ENCODE measurements around the gene GRB2. TPM values are rescaled to one million over a fixed set of nuclear protein-coding genes. Genes with fewer than 3 reads are reported as not detected.

GRB2 gene
- total and polyA plus RNA-seq, 2 experiments from 2014 or later = 89.0 to 112 TPM

DNA sequence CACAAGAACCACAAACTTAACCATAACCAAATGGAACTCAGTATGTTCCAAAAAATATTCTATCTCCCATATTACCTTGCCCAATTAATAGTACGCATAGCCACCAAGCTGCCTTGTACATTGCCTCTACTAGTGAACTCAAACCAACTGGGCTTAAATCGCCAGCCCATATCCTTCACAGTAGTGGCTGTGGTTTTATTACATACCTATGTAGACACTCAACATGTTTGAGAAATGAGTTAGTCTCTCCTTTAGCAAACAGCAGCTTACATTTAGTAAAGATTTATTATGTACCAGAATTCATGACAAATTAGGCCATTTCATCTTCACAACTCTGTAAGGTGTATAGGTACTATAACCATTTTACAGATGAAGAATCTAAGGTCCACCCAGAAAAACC, 41.4 kb downstream of the GRB2 start:
- no peak overlapping the region for H3K27ac Mint-ChIP-seq
- H4K20me1 ChIP-seq (replicated peaks; ENCODE audit: insufficient read depth) = peaks cover 64% of the 10 kb centered on the region
- no peak for DNase-seq (ENCODE audit: low spot score)
- no peak overlapping the region for H2AFZ ChIP-seq
- H3K36me3 Mint-ChIP-seq (ENCODE audit: low read depth) = no peaks in the 10 kb centered on the region
- no peak for ATAC-seq
- peaks cover 100% of the 10 kb centered on the region for H3K79me2 ChIP-seq (replicated peaks; ENCODE audit: insufficient read depth)
- peaks cover 21% of the 10 kb centered on the region for H3K4me1 Mint-ChIP-seq
- H3K4me2 ChIP-seq = no peak overlapping the region
- no peaks in the 10 kb centered on the region for H3K36me3 ChIP-seq (ENCODE audit: insufficient read depth)
- peaks cover 25% of the 10 kb centered on the region for H3K4me1 ChIP-seq (ENCODE audit: insufficient read depth)
- no peaks in the 10 kb centered on the region for H3K27me3 ChIP-seq (ENCODE audit: insufficient read depth)
- H3K4me3 ChIP-seq = no peak overlapping the region
- no peak overlapping the region for H3K27ac ChIP-seq (ENCODE audit: low read depth)
- no peaks in the 10 kb centered on the region for H3K9me3 Mint-ChIP-seq
- H3K27me3 Mint-ChIP-seq (ENCODE audit: insufficient read depth, low read depth, poor library complexity) = no peaks in the 10 kb centered on the region
- no peak for TF ChIP-seq POLR2AphosphoS5 (IDR thresholded peaks at IDR 0.05; ENCODE audit: low read depth)
- no peak for TF ChIP-seq EZH2phosphoT487 (IDR thresholded peaks at IDR 0.05; ENCODE audit: unreplicated experiment)
- TF ChIP-seq CREB1 (CRISPR knock-in tag; IDR thresholded peaks at IDR 0.05; ENCODE audit: low read depth) = no peak
- 0 out of 2 replicates have a peak, but pooled peaks cover 3% of the 10 kb centered on the region for H3F3A ChIP-seq (replicated peaks; ENCODE audit: low read depth)
- no peaks in the 10 kb centered on the region for H3K9me2 ChIP-seq (ENCODE audit: insufficient read depth)
- H3K4me3 Mint-ChIP-seq = no peak overlapping the region

- H2AFZ ChIP-seq = no peak overlapping the region
- H3K4me2 ChIP-seq = no peak overlapping the region
- peaks cover 97% of the 10 kb centered on the region for H3K79me2 ChIP-seq (replicated peaks; ENCODE audit: insufficient read depth)
- H3K36me3 ChIP-seq (ENCODE audit: insufficient read depth) = no peaks in the 10 kb centered on the region
- Mint-ChIP-seq H3K27me3 (ENCODE audit: insufficient read depth, low read depth, poor library complexity) (no peaks in the 10 kb centered on the region), H3K36me3 (ENCODE audit: low read depth) (no peaks in the 10 kb centered on the region; the same call in 2 of the 3 replicates), H3K4me1 (peaks cover 17% of the 10 kb centered on the region), H3K9me3 (no peaks in the 10 kb centered on the region), H3K27ac (no peak overlapping the region), H3K4me3 (no peak overlapping the region)
- H4K20me1 ChIP-seq (replicated peaks; ENCODE audit: insufficient read depth) = peaks cover 59% of the 10 kb centered on the region
- no peak overlapping the region for H3K4me3 ChIP-seq
- peaks cover 19% of the 10 kb centered on the region for H3K4me1 ChIP-seq (ENCODE audit: insufficient read depth)
- H3F3A ChIP-seq (replicated peaks; ENCODE audit: low read depth) = 0 out of 2 replicates have a peak, but pooled peaks cover 3% of the 10 kb centered on the region
- H3K27me3 ChIP-seq (ENCODE audit: insufficient read depth) = no peaks in the 10 kb centered on the region
- no peak for TF ChIP-seq CTCF (conservative IDR thresholded peaks at IDR 0.05; ENCODE audit: low read depth in 2 of 2)
- TF ChIP-seq, protein P1, sequence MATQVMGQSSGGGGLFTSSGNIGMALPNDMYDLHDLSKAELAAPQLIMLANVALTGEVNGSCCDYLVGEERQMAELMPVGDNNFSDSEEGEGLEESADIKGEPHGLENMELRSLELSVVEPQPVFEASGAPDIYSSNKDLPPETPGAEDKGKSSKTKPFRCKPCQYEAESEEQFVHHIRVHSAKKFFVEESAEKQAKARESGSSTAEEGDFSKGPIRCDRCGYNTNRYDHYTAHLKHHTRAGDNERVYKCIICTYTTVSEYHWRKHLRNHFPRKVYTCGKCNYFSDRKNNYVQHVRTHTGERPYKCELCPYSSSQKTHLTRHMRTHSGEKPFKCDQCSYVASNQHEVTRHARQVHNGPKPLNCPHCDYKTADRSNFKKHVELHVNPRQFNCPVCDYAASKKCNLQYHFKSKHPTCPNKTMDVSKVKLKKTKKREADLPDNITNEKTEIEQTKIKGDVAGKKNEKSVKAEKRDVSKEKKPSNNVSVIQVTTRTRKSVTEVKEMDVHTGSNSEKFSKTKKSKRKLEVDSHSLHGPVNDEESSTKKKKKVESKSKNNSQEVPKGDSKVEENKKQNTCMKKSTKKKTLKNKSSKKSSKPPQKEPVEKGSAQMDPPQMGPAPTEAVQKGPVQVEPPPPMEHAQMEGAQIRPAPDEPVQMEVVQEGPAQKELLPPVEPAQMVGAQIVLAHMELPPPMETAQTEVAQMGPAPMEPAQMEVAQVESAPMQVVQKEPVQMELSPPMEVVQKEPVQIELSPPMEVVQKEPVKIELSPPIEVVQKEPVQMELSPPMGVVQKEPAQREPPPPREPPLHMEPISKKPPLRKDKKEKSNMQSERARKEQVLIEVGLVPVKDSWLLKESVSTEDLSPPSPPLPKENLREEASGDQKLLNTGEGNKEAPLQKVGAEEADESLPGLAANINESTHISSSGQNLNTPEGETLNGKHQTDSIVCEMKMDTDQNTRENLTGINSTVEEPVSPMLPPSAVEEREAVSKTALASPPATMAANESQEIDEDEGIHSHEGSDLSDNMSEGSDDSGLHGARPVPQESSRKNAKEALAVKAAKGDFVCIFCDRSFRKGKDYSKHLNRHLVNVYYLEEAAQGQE (IDR thresholded peaks at IDR 0.05; ENCODE audit: unreplicated experiment) = no peak
- TF ChIP-seq ETS1 (IDR thresholded peaks at IDR 0.05) = no peak
- no peak for TF ChIP-seq CREB1 (CRISPR knock-in tag; IDR thresholded peaks at IDR 0.05; ENCODE audit: low read depth)
- TF ChIP-seq POLR2AphosphoS5 (IDR thresholded peaks at IDR 0.05; ENCODE audit: low read depth) = no peak
- TF ChIP-seq ZNF331 (CRISPR knock-in tag; IDR thresholded peaks at IDR 0.05; ENCODE audit: low read depth) = no peak
- TF ChIP-seq STAT1 (IDR thresholded peaks at IDR 0.05; ENCODE audit: unreplicated experiment) = no peak
- TF ChIP-seq ZNF114 (CRISPR knock-in tag; IDR thresholded peaks at IDR 0.05) = no peak
- TF ChIP-seq NANOG (IDR thresholded peaks at IDR 0.05; ENCODE audit: borderline replicate concordance) = no peak
- ATAC-seq (no peak), DNase-seq (ENCODE audit: low spot score) (no peak)
- H3K27ac ChIP-seq (ENCODE audit: low read depth) = no peak overlapping the region
- no peaks in the 10 kb centered on the region for H3K9me2 ChIP-seq (ENCODE audit: insufficient read depth)
These were observed 43.5 kb downstream of the GRB2 start for GRCh38 chr17:75361996-75362395.

All from GM23338 (cell line).